Measurements from ENCODE around the gene TMEM200C.

Gene TMEM200C

GRCh38 chr18:5839102-5839501 is 56.2 kb downstream of the TMEM200C start:
- no peaks in the 10 kb centered on the region for H3K36me3 ChIP-seq
- TF ChIP-seq Cebpa-rat (IDR thresholded peaks at IDR 0.05): no peak
- no peak overlapping the region for H3K9ac ChIP-seq
- no peak overlapping the region for H3K27ac ChIP-seq
- no peaks in the 10 kb centered on the region for H3K27me3 ChIP-seq
- H3K9me3 ChIP-seq: no peaks in the 10 kb centered on the region
- no peaks in the 10 kb centered on the region for H4K20me1 ChIP-seq
- no peak overlapping the region for H3K4me3 ChIP-seq
- no peak overlapping the region for H3K4me2 ChIP-seq
- no peaks in the 10 kb centered on the region for H3K4me1 ChIP-seq
